Measurements from ENCODE around the gene SERTM1. TPM values are rescaled to one million over a fixed set of nuclear protein-coding genes. Genes with fewer than 3 reads are reported as not detected.

The SERTM1 gene
- total RNA-seq, 1 experiment from 2014 or later = not detected

DNA sequence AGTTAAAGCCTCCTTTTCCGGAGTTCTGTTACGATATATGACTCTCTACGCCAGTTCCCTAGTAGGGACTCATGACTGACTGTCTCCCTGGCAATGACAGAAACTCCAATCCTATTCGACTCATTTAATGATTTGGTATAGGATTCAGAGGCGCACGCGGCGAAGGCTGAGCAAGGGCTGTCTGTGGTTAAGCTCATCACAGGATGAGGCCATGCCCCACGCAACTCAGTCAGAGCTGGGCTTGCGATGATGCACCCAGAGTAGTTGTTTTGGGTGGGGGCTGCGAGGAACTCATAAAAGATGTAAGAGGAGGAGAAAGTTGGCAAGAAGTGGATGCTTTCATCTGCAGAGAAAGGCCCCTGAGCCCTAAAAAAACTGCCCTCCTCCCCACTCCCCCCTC lies 468 bp upstream of the SERTM1 start:
- ChIA-PET CTCF (no interaction called here), POLR2A (ENCODE audit: unreplicated experiment) (no interaction called here)
- H3K4me1 ChIP-seq (ENCODE audit: insufficient read depth, low read length) = no peaks in the 10 kb centered on the region
- no peak overlapping the region for H2AFZ ChIP-seq (ENCODE audit: low read length)
- intact Hi-C loops (cut with micrococcal nuclease) = no loop called here
- H3K4me3 ChIP-seq (ENCODE audit: low read length) = no peak overlapping the region
- H3K27me3 ChIP-seq (ENCODE audit: low read length) = peaks cover 33% of the 10 kb centered on the region
- no peaks in the 10 kb centered on the region for H3K9me2 ChIP-seq (replicated peaks; ENCODE audit: low read length)
- no peaks in the 10 kb centered on the region for H3K9me3 ChIP-seq (ENCODE audit: low read length)
- no peak overlapping the region for H3K4me2 ChIP-seq (ENCODE audit: low read length)
- no peaks in the 10 kb centered on the region for H3K36me3 ChIP-seq (ENCODE audit: low read depth, low read length)
- no peaks in the 10 kb centered on the region for H3F3A ChIP-seq (ENCODE audit: low read length, unreplicated experiment)
- H4K20me1 ChIP-seq (ENCODE audit: low read length) = no peaks in the 10 kb centered on the region
- H3K9ac ChIP-seq (ENCODE audit: low read length) = no peak overlapping the region
- no TSS peak for BruUV-seq (replicated peaks)
- no peak overlapping the region for H3K27ac ChIP-seq (ENCODE audit: low read length)
- DNase-seq (no peak), ATAC-seq (no peak)
- no peaks in the 10 kb centered on the region for H3K79me2 ChIP-seq (ENCODE audit: low read length)
- TF ChIP-seq CTCF (conservative IDR thresholded peaks at IDR 0.05; ENCODE audit: low read depth, low read length) (no peak), EZH2phosphoT487 (IDR thresholded peaks at IDR 0.05; ENCODE audit: borderline replicate concordance, low read length) (no peak), EZH2 (IDR thresholded peaks at IDR 0.05; ENCODE audit: low read length, unreplicated experiment) (no peak)

DNA sequence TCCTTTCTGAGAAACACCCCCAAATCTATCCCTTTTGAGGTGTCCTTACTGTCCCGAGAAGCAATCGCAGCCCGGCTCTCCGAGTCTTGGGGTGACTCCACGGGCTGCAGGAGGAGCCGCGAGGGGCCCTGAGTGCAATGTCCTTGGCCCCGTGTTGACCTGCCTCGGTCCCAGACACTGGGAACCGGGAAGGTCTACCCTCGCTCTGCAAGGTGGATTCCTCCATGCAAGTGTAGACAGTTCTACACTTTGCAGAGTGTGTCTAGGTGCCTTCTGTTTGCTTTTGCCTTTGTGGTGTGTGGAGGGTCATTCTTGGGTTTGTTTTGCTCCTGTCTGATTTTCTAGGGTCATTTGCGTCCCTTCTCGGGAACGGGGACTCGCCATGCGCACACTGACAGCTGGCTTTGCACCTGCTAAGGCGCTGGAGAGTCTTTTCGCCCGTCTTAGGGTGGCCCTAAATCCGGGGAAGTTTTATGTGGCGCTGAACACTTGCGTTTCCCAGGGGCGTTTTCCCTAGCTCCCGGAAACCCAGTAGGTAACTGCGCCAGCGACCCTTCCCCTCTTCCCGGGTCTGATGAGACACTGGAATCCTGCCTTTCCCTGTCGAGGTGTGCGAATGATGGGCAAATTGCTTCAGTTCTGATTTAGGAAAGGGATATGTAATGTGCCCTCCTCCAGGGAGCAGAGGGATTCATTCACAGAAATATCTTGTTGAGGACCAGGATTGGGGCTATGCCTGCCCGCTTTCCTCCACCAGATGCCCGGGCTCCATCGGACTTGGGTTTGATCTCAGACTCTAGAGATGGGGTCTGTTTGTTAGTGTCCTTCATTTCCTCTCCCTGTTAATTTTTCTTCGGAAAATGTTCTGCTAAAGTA lies 755 bp downstream of the SERTM1 start:
- no peak overlapping the region for H3K4me2 ChIP-seq (ENCODE audit: low read length)
- CTCF ChIA-PET = no interaction called here

More for the DNA sequence above, 755 bp downstream of the SERTM1 start:
- Histone ChIP-seq H3K79me2 (ENCODE audit: low read length) (no peaks in the 10 kb centered on the region), H2AFZ (ENCODE audit: low read length) (no peak overlapping the region), H4K20me1 (ENCODE audit: low read length) (no peaks in the 10 kb centered on the region), H3K4me1 (ENCODE audit: insufficient read depth, low read length) (no peaks in the 10 kb centered on the region), H3K9ac (ENCODE audit: low read length) (no peak overlapping the region), H3K9me3 (ENCODE audit: low read length) (no peaks in the 10 kb centered on the region), H3F3A (ENCODE audit: low read length, unreplicated experiment) (no peaks in the 10 kb centered on the region), H3K27ac (ENCODE audit: low read length) (no peak overlapping the region), H3K36me3 (ENCODE audit: low read depth, low read length) (no peaks in the 10 kb centered on the region), H3K4me3 (ENCODE audit: low read length) (no peak overlapping the region), H3K9me2 (replicated peaks; ENCODE audit: low read length) (no peaks in the 10 kb centered on the region), H3K27me3 (ENCODE audit: low read length) (peaks cover 33% of the 10 kb centered on the region)
- DNase-seq (no peak), ATAC-seq (no peak)
- POLR2A ChIA-PET (ENCODE audit: unreplicated experiment) = no interaction called here
- BruUV-seq (replicated peaks) = no TSS peak
- intact Hi-C loops (cut with micrococcal nuclease) = no loop called here
- no peak for TF ChIP-seq EZH2 (IDR thresholded peaks at IDR 0.05; ENCODE audit: low read length, unreplicated experiment)
- TF ChIP-seq EZH2phosphoT487 (IDR thresholded peaks at IDR 0.05; ENCODE audit: borderline replicate concordance, low read length) = no peak
- no peak for TF ChIP-seq CTCF (conservative IDR thresholded peaks at IDR 0.05; ENCODE audit: low read depth, low read length)
